ENCODE measurements around the gene LDLRAD1.

- no peak for TF ChIP-seq CTCF (IDR thresholded peaks at IDR 0.05)
- TF ChIP-seq POLR2A (IDR thresholded peaks at IDR 0.05): no peak
Observed at GRCh38 chr1:54002544-54003248, 15.3 kb downstream of the LDLRAD1 start.
